Measurements from ENCODE around the gene DDC. TPM values are rescaled to one million over a fixed set of nuclear protein-coding genes. Genes with fewer than 3 reads are reported as not detected.

The DDC gene
- total RNA-seq, 1 donor from 2014 or later = 37.3 TPM

DNA sequence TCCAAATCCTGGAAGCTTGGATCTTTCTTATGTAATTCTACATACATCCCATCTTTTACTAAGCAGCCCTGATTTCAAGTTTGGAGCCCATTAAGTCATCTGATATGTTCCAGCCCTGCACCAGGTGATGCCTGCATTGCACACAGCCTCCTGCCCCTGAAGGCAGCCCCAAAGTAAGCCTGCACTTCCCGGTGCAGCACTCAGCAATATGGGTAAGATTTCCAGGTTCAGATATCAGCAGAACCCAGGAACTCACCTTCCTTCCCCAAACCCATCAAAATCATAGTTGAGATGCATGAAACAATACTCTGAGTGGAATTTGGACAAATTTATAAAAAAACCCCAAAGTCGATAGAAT is 333 bp upstream of the DDC start:
- no peak for DNase-seq (ENCODE audit: low spot score, unreplicated experiment)
- peak overlapping the region; percentile 93 for H3K27ac Mint-ChIP-seq
- H3K4me3 Mint-ChIP-seq (ENCODE audit: low read depth) = peak overlapping the region; percentile 64
- peaks cover 2% of the 10 kb centered on the region for H3K9me3 Mint-ChIP-seq (ENCODE audit: low read depth)
- no peaks in the 10 kb centered on the region for H3K36me3 Mint-ChIP-seq (ENCODE audit: insufficient read depth)
- TF ChIP-seq, protein P1, sequence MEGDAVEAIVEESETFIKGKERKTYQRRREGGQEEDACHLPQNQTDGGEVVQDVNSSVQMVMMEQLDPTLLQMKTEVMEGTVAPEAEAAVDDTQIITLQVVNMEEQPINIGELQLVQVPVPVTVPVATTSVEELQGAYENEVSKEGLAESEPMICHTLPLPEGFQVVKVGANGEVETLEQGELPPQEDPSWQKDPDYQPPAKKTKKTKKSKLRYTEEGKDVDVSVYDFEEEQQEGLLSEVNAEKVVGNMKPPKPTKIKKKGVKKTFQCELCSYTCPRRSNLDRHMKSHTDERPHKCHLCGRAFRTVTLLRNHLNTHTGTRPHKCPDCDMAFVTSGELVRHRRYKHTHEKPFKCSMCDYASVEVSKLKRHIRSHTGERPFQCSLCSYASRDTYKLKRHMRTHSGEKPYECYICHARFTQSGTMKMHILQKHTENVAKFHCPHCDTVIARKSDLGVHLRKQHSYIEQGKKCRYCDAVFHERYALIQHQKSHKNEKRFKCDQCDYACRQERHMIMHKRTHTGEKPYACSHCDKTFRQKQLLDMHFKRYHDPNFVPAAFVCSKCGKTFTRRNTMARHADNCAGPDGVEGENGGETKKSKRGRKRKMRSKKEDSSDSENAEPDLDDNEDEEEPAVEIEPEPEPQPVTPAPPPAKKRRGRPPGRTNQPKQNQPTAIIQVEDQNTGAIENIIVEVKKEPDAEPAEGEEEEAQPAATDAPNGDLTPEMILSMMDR (IDR thresholded peaks at IDR 0.05; ENCODE audit: unreplicated experiment) = no peak
- H3K4me1 Mint-ChIP-seq (ENCODE audit: low read depth) = peaks cover 31% of the 10 kb centered on the region
- no peaks in the 10 kb centered on the region for H3K27me3 Mint-ChIP-seq

GRCh38 chr7:50564171-50564570 is 1.0 kb downstream of the DDC start:
- Mint-ChIP-seq H3K27me3 (no peaks in the 10 kb centered on the region), H3K36me3 (ENCODE audit: insufficient read depth) (no peaks in the 10 kb centered on the region), H3K9me3 (ENCODE audit: low read depth) (no peaks in the 10 kb centered on the region), H3K4me3 (ENCODE audit: low read depth) (peak overlapping the region; percentile 64), H3K4me1 (ENCODE audit: low read depth) (peaks cover 32% of the 10 kb centered on the region), H3K27ac (peak overlapping the region; percentile 29)
- TF ChIP-seq, protein P1 (IDR thresholded peaks at IDR 0.05; ENCODE audit: unreplicated experiment) = no peak
- DNase-seq (ENCODE audit: low spot score, unreplicated experiment) = no peak

DNA sequence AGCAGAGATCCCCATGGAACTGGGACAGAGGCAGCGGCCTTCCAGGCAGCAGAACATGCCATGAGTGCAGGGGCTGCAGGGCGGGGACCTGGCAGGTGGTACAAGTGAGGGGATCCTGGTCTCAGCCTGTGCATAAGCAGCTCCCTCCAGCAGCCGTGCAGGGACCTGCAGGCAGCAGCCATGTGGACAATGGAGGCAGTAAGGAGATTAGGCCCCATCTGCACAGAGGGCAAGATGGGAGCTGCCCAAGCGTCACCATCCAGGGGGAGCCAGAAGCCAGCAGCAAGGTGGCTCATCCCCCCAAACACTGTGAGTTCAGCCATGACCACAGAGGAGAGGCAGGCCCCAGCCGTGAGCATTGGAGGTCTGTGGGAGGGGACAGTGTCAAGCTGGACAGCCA is 3.1 kb downstream of the DDC start:
- Mint-ChIP-seq H3K27ac (peak overlapping the region; percentile 37), H3K27me3 (no peaks in the 10 kb centered on the region)
- no peak for DNase-seq (ENCODE audit: low spot score, unreplicated experiment)

GRCh38 chr7:50560865-50561351 is 4.3 kb downstream of the DDC start:
- peaks cover 51% of the 10 kb centered on the region for H3K4me1 Mint-ChIP-seq (ENCODE audit: low read depth)
- TF ChIP-seq, protein P1 (IDR thresholded peaks at IDR 0.05; ENCODE audit: unreplicated experiment) = no peak
- no peaks in the 10 kb centered on the region for H3K36me3 Mint-ChIP-seq (ENCODE audit: insufficient read depth)
- H3K27ac Mint-ChIP-seq = peak overlapping the region; percentile 86
- H3K27me3 Mint-ChIP-seq = no peaks in the 10 kb centered on the region
- peak overlapping the region; percentile 58 for H3K4me3 Mint-ChIP-seq (ENCODE audit: low read depth)
- no peaks in the 10 kb centered on the region for H3K9me3 Mint-ChIP-seq (ENCODE audit: low read depth)
- DNase-seq (ENCODE audit: low spot score, unreplicated experiment) = no peak

More for the DNA sequence above, 3.1 kb downstream of the DDC start:
- TF ChIP-seq, protein P1 (IDR thresholded peaks at IDR 0.05; ENCODE audit: unreplicated experiment) = no peak
- Mint-ChIP-seq H3K36me3 (ENCODE audit: insufficient read depth) (no peaks in the 10 kb centered on the region), H3K9me3 (ENCODE audit: low read depth) (no peaks in the 10 kb centered on the region), H3K4me1 (ENCODE audit: low read depth) (peaks cover 47% of the 10 kb centered on the region), H3K4me3 (ENCODE audit: low read depth) (no peak overlapping the region)

GRCh38 chr7:50559881-50560280 is 5.3 kb downstream of the DDC start:
- Mint-ChIP-seq H3K9me3 (ENCODE audit: low read depth) (no peaks in the 10 kb centered on the region), H3K36me3 (ENCODE audit: insufficient read depth) (no peaks in the 10 kb centered on the region), H3K4me3 (ENCODE audit: low read depth) (no peak overlapping the region), H3K4me1 (ENCODE audit: low read depth) (peaks cover 42% of the 10 kb centered on the region), H3K27me3 (no peaks in the 10 kb centered on the region), H3K27ac (no peak overlapping the region)
- TF ChIP-seq, protein P1 (IDR thresholded peaks at IDR 0.05; ENCODE audit: unreplicated experiment) = no peak
- DNase-seq (ENCODE audit: low spot score, unreplicated experiment) = no peak

All from progenitor cell of endocrine pancreas (in vitro differentiated cells).